Ishikawa (cell line): Measurements from ENCODE around the gene SAE1.

ENCODE experiments used
- TAF1 ChIP-seq: IDR thresholded peaks from 2 replicates; pipeline ENCODE4 v1.6.1; 2012; ENCODE audit warnings: low read depth, mild to moderate bottlenecking
- TEAD4 ChIP-seq: IDR thresholded peaks from 2 replicates; pipeline ENCODE4 v1.6.1; 2012
- YY1 ChIP-seq: IDR thresholded peaks from 2 replicates; pipeline ENCODE4 v1.6.1; 2012; ENCODE audit warnings: low read depth

- TF ChIP-seq TAF1 = no peak
- no peak for TF ChIP-seq YY1
- no peak for TF ChIP-seq TEAD4
These were observed 23.8 kb upstream of the SAE1 start for GRCh38 chr19:47106821-47107201.
